Bronchial epithelial cell (primary cell): ENCODE measurements around the gene EYA2. TPM values are rescaled to one million over a fixed set of nuclear protein-coding genes. Genes with fewer than 3 reads are reported as not detected.

Experiments used
- DNase-seq: peaks from one replicate; pipeline ENCODE4 v3.0.0-alpha.2; 2010; ENCODE audit warnings: low read depth
- FAIRE-seq: peaks from 2 replicates; lab custom pipeline; 2011; peaks lifted over from hg19 to GRCh38; lab: Jason Lieb, UNC
- H3K27me3 ChIP-seq: 2 replicates; pipeline ENCODE4 v1.5.1; 2011; ENCODE audit warnings: low read length; ENCODE audit not compliant: control insufficient read depth, insufficient read depth
- H3K36me3 ChIP-seq: 2 replicates; pipeline ENCODE4 v1.5.1; 2011; ENCODE audit warnings: low read length; ENCODE audit not compliant: control insufficient read depth, insufficient read depth
- H3K4me3 ChIP-seq: 2 replicates; pipeline ENCODE4 v1.5.1; 2011; ENCODE audit warnings: mild to moderate bottlenecking, low read depth, low read length, control low read depth
- total RNA-seq: library from RNA; depleted of rRNA; stranded (reverse); fragments of >200 nt; gene quantifications from 2 replicates; pipeline ENCODE4 v1.2.1, GENCODE V29; 2014
- TF ChIP-seq, protein P1 (sequence below): IDR thresholded peaks from 2 replicates; pipeline ENCODE4 v1.5.1; 2011; ENCODE audit warnings: mild to moderate bottlenecking, moderate library complexity, low read length, control low read depth, inconsistent platforms; ENCODE audit not compliant: insufficient read depth, severe bottlenecking

EYA2 gene
- total RNA-seq, 1 donor from 2014 or later: 8.4 TPM

DNA sequence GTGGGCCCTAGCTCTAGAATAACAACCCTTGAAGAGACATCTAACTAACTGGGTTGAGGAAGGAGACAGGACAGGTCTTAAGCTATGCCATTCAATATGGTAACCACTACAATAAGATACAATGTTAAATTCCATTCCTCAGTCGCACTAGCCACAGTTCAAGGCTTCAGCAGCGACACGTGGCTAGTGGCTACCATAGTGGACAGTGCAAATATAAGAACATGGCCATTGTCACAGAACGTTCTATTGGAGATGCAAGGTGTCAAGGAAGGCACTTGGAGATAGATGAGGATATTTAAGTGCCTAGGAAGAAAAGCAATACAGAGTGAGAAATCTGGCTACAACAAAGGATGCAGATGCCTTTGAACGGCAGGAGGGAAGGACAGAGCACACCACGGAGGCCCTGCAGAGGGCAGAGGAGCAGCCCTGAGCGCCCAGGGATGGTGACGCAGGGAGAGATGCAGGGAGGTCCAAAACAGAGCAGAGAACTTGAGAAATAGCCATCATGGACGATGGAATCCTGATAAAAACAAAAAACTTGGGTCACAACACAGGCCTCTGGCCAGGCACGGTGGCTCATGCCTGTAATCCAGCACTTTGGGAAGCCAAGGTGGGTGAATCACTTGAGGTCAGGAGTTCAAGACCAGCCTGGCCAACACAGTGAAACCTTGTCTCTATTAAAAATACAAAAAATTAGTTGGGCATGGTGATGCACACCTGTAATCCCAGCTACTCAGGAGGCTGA is 321.2 kb downstream of the EYA2 start:
- DNase-seq (no peak), FAIRE-seq (no peak)
- TF ChIP-seq, protein P1, sequence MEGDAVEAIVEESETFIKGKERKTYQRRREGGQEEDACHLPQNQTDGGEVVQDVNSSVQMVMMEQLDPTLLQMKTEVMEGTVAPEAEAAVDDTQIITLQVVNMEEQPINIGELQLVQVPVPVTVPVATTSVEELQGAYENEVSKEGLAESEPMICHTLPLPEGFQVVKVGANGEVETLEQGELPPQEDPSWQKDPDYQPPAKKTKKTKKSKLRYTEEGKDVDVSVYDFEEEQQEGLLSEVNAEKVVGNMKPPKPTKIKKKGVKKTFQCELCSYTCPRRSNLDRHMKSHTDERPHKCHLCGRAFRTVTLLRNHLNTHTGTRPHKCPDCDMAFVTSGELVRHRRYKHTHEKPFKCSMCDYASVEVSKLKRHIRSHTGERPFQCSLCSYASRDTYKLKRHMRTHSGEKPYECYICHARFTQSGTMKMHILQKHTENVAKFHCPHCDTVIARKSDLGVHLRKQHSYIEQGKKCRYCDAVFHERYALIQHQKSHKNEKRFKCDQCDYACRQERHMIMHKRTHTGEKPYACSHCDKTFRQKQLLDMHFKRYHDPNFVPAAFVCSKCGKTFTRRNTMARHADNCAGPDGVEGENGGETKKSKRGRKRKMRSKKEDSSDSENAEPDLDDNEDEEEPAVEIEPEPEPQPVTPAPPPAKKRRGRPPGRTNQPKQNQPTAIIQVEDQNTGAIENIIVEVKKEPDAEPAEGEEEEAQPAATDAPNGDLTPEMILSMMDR: no peak
- Histone ChIP-seq H3K27me3 (no peaks in the 10 kb centered on the region), H3K36me3 (peaks cover 33% of the 10 kb centered on the region), H3K4me3 (no peak overlapping the region)

DNA sequence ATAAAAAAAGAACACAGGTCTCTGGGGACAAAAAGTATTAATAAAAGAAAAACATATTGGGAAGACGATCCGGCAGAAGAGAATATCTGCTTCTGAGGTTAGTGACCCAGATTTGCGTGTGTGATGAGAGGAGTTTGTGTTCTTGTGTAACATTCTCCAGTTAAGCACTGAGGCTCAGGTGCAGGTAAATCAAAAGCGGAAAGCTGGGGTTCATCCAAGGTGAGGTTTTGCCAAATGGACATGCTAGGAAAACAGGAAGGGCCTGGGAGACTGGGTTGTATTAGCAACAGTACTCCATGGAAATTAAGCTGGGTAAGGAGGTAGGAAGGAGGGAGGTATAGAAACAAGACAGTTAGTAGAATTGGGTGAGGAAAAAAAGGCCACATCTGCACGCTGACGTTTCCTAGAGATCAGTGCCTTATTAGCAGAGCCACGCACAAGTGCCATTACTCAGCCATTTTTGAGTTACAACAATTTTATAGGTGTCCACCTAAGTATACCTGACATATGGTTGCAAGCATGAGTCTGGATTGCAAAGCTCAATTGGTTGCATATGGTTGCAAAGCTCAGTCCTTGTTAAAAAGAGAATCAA is 322.3 kb downstream of the EYA2 start:
- no peak overlapping the region for H3K4me3 ChIP-seq
- H3K36me3 ChIP-seq: peaks cover 33% of the 10 kb centered on the region
- DNase-seq (no peak), FAIRE-seq (no peak)
- H3K27me3 ChIP-seq: no peaks in the 10 kb centered on the region
- TF ChIP-seq, protein P1: no peak

DNA sequence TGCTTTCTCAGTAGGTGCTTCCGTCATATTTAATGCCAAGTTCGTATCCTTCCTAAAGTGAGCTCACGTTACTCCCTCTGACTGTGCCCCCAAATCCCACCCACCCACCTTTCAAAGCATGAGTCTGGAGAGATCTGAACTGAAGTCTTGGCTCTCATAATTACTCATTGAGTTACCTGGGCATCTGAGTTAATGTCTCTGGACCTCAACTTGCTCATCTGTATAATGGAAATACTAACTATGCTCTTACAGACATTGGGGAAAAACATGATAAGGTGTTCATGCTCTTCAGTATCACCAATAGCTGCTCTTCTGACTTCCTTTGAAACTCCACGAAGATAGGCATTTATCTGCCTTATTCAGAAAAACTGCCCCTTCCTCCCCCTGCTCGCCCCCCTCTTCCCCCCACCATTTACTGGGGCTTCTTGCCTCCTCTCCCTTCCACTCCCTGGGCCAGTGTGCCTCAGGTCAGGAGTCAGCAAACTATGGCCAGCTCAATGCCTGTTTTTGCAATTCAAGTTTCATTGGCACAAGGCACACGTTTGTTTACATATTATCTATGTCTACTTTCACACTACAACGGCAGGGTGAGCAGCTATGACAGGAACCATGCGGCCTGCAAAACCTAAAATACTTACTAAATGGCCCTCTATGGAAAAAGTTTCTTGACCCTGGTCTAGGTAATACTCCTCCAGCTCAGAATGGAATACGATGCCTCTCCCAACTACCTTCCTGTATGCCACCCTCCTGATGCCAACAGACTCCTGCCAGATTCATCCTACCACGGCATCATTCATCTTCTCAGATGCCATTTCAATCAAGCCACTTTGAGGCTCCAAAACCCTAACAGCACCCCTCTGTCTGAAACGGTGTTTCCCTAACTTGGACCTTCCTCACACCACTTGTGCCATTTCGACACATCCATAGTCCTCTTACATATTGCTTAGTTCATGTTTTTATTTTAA is 323.1 kb downstream of the EYA2 start:
- H3K36me3 ChIP-seq: peaks cover 36% of the 10 kb centered on the region
- FAIRE-seq: no peak

DNA sequence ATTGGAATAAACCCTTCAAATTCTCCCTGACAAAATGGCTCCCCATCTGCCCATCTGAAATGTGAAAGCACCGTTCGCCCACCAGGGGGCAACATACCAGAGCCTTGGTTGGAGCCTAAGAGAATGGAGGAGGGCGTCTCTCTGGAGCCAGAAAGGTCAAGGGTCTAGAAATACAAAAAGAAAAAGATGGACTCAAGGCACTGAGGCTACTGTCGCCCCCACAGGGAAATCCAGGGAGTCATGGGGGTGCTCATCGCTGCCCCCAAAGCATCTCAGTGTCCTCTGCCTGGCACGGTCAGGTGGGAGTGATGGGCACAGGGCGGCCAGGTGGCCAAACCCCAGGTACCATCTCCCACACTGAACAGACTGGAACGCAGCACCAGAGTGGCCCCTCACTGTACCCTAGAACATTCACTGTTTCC is 325.5 kb downstream of the EYA2 start:
- no peak for DNase-seq
- no peak for FAIRE-seq
- TF ChIP-seq, protein P1: peak; percentile 47
- Histone ChIP-seq H3K4me3 (no peak overlapping the region), H3K36me3 (peaks cover 45% of the 10 kb centered on the region), H3K27me3 (no peaks in the 10 kb centered on the region)

More for the DNA sequence above, 323.1 kb downstream of the EYA2 start:
- DNase-seq: no peak
- no peaks in the 10 kb centered on the region for H3K27me3 ChIP-seq
- TF ChIP-seq, protein P1: no peak
- H3K4me3 ChIP-seq: no peak overlapping the region

DNA sequence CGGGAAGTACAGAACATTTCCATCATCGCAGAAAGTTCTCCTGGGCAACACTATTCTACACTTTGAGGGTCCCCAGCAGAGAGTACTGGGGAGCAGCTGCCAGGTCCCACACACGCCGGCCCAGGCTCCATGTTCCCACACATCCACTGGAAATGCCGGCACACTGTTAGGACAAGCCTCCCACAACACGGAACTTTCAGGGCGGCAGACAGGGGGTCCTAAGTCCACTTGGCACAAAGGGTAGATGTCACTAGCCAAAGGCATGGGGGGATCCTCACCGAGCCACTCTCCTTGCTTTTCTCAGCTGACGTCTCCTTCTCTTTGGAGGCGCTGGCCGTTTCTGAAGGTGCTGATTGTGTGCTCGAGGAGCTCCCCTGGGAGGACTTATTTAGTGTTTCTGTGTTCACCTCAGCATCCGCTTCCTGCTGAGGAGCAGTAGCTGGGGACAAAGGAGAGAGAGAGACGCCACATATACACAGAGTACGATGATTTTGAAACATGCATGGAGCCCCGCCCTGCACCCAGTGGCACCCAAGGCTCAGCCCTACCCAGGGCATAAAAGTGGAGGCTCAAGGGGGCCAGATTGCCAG is 326.5 kb downstream of the EYA2 start:
- FAIRE-seq (no peak), DNase-seq (no peak)
- no peak overlapping the region for H3K4me3 ChIP-seq
- H3K36me3 ChIP-seq: peaks cover 41% of the 10 kb centered on the region
- H3K27me3 ChIP-seq: no peaks in the 10 kb centered on the region
- TF ChIP-seq, protein P1: no peak
